ENCODE results near the gene ADAM33. TPM values are rescaled to one million over a fixed set of nuclear protein-coding genes. Genes with fewer than 3 reads are reported as not detected.

Gene ADAM33
- total RNA-seq, 1 experiment from 2014 or later = not detected

DNA sequence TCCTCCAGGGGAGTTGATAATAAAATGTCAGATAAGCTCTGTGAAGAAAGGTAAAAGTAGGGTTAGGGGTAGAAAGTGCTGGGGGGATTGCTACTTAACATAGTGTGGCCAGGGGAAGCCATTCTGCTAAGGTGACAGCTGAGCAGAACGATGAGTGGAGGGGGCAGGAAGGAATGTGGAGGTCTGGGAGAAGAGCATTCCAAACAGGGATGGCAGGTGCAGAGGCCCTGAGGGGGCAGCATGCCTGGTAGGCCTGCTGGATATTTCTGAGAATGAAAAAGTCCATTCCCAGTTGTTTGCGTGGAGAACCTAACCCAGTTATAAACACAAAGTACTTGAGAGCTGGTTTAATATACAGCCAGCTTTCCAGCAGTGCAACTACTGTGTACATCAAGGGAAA is 27.9 kb downstream of the ADAM33 start:
- no peak overlapping the region for H3K9ac ChIP-seq (ENCODE audit: low read length)
- no peaks in the 10 kb centered on the region for H3K9me3 ChIP-seq (ENCODE audit: control insufficient read depth in 1 of 2, insufficient read depth in 1 of 2, low read depth in 1 of 2, low read length in 2 of 2)
- no peaks in the 10 kb centered on the region for H3K4me1 ChIP-seq (ENCODE audit: control insufficient read depth in 1 of 2, insufficient read depth in 2 of 2, low read length in 2 of 2)
- TF ChIP-seq SP1 (IDR thresholded peaks at IDR 0.05; ENCODE audit: low read depth) = no peak
- intact Hi-C loops (cut with micrococcal nuclease) = no loop called here
- POLR2A ChIA-PET = no interaction called here
- no peak overlapping the region for H3K4me3 ChIP-seq (replicated peaks in 1 of 2; ENCODE audit: low read depth in 1 of 2, low read length in 2 of 2)
- RAD21 ChIA-PET (ENCODE audit: low non-redundant PET in 1 of 2, low total read pairs in 2 of 2, uncharacterized antibody in 2 of 2, unreplicated experiment in 2 of 2) = no interaction called here
- H2AFZ ChIP-seq (ENCODE audit: low read depth, low read length, poor library complexity, severe bottlenecking) = no peak overlapping the region
- ATAC-seq = no peak
- CTCF ChIA-PET = no interaction called here
- H3K36me3 ChIP-seq (ENCODE audit: control insufficient read depth in 1 of 2, insufficient read depth in 2 of 2, low read length in 2 of 2) = no peaks in the 10 kb centered on the region
- BruUV-seq (replicated peaks) = no TSS peak
- H3K4me2 ChIP-seq (ENCODE audit: low read length) = no peak overlapping the region
- no peak overlapping the region for H3K27ac ChIP-seq (ENCODE audit: low read depth, low read length)
- no peaks in the 10 kb centered on the region for H4K20me1 ChIP-seq (ENCODE audit: insufficient read depth)
- no peak for DNase-seq (ENCODE audit: low read depth, low spot score)
- no peaks in the 10 kb centered on the region for H3K79me2 ChIP-seq (ENCODE audit: insufficient read depth, low read length)
- H3K9me2 ChIP-seq (ENCODE audit: insufficient read depth) = no peaks in the 10 kb centered on the region
- H3K27me3 ChIP-seq (ENCODE audit: insufficient read depth, low read length) = no peaks in the 10 kb centered on the region

DNA sequence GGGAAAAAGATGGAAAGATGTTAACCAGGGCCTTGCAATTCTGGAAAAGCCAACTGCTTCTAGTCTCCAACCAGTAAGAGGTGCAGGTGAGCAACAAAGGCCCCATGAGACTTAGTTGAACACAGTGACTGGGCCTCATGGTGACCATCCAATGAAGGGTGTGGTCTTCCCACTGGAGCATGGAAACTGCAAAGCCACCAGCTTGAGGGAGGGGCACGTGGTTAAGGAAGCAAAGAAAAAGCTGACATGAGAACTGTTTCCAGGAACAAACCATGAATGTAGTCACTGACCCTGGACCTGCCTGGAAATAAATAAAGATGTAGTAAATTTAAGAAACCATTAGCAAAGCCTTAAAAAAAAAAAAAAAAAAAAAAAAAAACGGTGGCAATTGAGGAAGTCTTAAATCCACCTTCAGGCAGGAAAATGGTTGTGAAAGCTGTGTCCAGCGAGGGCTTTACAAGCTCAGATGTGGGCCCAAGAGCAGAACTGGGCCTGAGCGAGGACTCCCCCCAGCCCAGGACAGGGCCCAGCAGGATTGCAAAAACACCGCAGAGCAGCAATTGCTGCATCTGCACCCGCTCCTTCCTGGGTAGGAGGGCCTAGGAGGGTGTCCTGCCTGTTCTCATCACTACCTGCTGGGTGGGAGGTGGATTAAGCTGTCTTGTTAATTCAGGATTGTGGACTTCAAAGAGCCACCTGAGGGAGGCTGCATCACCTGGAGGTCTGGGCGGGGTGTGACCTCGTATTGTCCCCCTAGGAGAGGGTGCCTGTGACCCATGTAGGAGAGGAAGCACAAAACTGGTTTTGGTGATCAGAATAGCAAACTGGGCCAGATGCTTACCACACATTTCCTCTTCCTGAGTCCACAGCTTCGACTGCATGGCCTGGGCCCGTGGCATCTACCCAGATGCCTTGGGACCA is 28.9 kb downstream of the ADAM33 start:
- intact Hi-C loops (cut with micrococcal nuclease) = no loop called here
- Histone ChIP-seq H3K36me3 (ENCODE audit: control insufficient read depth in 1 of 2, insufficient read depth in 2 of 2, low read length in 2 of 2) (no peaks in the 10 kb centered on the region), H3K9me3 (ENCODE audit: control insufficient read depth in 1 of 2, insufficient read depth in 1 of 2, low read depth in 1 of 2, low read length in 2 of 2) (no peaks in the 10 kb centered on the region), H2AFZ (ENCODE audit: low read depth, low read length, poor library complexity, severe bottlenecking) (no peak overlapping the region), H3K4me3 (replicated peaks in 1 of 2; ENCODE audit: low read depth in 1 of 2, low read length in 2 of 2) (no peak overlapping the region), H3K79me2 (ENCODE audit: insufficient read depth, low read length) (no peaks in the 10 kb centered on the region), H3K9me2 (ENCODE audit: insufficient read depth) (no peaks in the 10 kb centered on the region), H3K4me1 (ENCODE audit: control insufficient read depth in 1 of 2, insufficient read depth in 2 of 2, low read length in 2 of 2) (no peaks in the 10 kb centered on the region), H3K27me3 (ENCODE audit: insufficient read depth, low read length) (no peaks in the 10 kb centered on the region), H3K9ac (ENCODE audit: low read length) (no peak overlapping the region), H4K20me1 (ENCODE audit: insufficient read depth) (no peaks in the 10 kb centered on the region), H3K27ac (ENCODE audit: low read depth, low read length) (no peak overlapping the region), H3K4me2 (ENCODE audit: low read length) (no peak overlapping the region)
- RAD21 ChIA-PET (ENCODE audit: low non-redundant PET in 1 of 2, low total read pairs in 2 of 2, uncharacterized antibody in 2 of 2, unreplicated experiment in 2 of 2) = no interaction called here
- no peak for ATAC-seq
- no peak for DNase-seq (ENCODE audit: low read depth, low spot score)
- BruUV-seq (replicated peaks) = no TSS peak
- TF ChIP-seq SP1 (IDR thresholded peaks at IDR 0.05; ENCODE audit: low read depth) (no peak), SRF (IDR thresholded peaks at IDR 0.05; ENCODE audit: low read depth) (no peak), YY1 (IDR thresholded peaks at IDR 0.05; ENCODE audit: extremely low read depth, insufficient replicate concordance, low read depth, low read length) (no peak), FOSL1 (IDR thresholded peaks at IDR 0.05; ENCODE audit: low read depth) (no peak), SIN3A (IDR thresholded peaks at IDR 0.05; ENCODE audit: low read depth) (no peak), ZNF274 (IDR thresholded peaks at IDR 0.05; ENCODE audit: low read depth, low read length) (no peak), ZFX (IDR thresholded peaks at IDR 0.05) (no peak), TCF7L2 (IDR thresholded peaks at IDR 0.05; ENCODE audit: borderline replicate concordance, extremely low read depth, insufficient read depth, insufficient read length) (no peak), POLR2AphosphoS5 (IDR thresholded peaks at IDR 0.05; ENCODE audit: low read depth, low read length) (no peak)
- TF ChIP-seq, protein P1, sequence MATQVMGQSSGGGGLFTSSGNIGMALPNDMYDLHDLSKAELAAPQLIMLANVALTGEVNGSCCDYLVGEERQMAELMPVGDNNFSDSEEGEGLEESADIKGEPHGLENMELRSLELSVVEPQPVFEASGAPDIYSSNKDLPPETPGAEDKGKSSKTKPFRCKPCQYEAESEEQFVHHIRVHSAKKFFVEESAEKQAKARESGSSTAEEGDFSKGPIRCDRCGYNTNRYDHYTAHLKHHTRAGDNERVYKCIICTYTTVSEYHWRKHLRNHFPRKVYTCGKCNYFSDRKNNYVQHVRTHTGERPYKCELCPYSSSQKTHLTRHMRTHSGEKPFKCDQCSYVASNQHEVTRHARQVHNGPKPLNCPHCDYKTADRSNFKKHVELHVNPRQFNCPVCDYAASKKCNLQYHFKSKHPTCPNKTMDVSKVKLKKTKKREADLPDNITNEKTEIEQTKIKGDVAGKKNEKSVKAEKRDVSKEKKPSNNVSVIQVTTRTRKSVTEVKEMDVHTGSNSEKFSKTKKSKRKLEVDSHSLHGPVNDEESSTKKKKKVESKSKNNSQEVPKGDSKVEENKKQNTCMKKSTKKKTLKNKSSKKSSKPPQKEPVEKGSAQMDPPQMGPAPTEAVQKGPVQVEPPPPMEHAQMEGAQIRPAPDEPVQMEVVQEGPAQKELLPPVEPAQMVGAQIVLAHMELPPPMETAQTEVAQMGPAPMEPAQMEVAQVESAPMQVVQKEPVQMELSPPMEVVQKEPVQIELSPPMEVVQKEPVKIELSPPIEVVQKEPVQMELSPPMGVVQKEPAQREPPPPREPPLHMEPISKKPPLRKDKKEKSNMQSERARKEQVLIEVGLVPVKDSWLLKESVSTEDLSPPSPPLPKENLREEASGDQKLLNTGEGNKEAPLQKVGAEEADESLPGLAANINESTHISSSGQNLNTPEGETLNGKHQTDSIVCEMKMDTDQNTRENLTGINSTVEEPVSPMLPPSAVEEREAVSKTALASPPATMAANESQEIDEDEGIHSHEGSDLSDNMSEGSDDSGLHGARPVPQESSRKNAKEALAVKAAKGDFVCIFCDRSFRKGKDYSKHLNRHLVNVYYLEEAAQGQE (IDR thresholded peaks at IDR 0.05; ENCODE audit: low read depth) = no peak
- CTCF ChIA-PET = no interaction called here
- POLR2A ChIA-PET = no interaction called here

Data from HCT116 (cell line).